Naive thymus-derived CD4-positive, alpha-beta T cell (primary cell): ENCODE results near the gene ATP4A. TPM values are rescaled to one million over a fixed set of nuclear protein-coding genes. Genes with fewer than 3 reads are reported as not detected.

Experiments
- ATAC-seq: fragments of 150-1000 bp; cut with Tn5 transposase; 2 replicates; pipeline ENCODE4 v1.10.0; 2021; ENCODE audit warnings: mild to moderate bottlenecking, moderate library complexity
- CTCF ChIA-PET: fragments of 350-600 bp; sonication (Branson Sonifier 250); formaldehyde crosslinking; loops from one replicate; lab custom pipeline; 2021; ENCODE audit warnings: antibody characterized with exemption; lab: Charles Lee
- POLR2A ChIA-PET: fragments of 350-600 bp; sonication (Branson Sonifier 250); formaldehyde crosslinking; loops from one replicate; lab custom pipeline; 2021; ENCODE audit warnings: antibody characterized with exemption, inconsistent platforms; lab: Charles Lee
- DNase-seq, 9 donors: peaks; one replicate each; pipeline versions ENCODE4 v3.0.0 to v3.0.0-alpha.2; 2020 to 2022; ENCODE audit warnings: mixed read lengths in 1 of 9
- H3K27ac ChIP-seq: one replicate; pipeline ENCODE4 v1.7.0; 2013; ENCODE audit warnings: mild to moderate bottlenecking, low read depth, low read length, moderate library complexity
- H3K27me3 ChIP-seq, 2 donors: one replicate each; pipeline ENCODE4 v1.7.0; 2013; ENCODE audit warnings: low read length in 2 of 2, mild to moderate bottlenecking in 2 of 2, moderate library complexity in 2 of 2; ENCODE audit not compliant: control insufficient read depth in 2 of 2, insufficient read depth in 2 of 2
- H3K36me3 ChIP-seq, 3 experiments: 1 replicate in 2 of 3; 2 replicates in 1 of 3; pipeline ENCODE4 v1.7.0; 2013; ENCODE audit warnings: low read length in 3 of 3, mild to moderate bottlenecking in 3 of 3, moderate library complexity in 1 of 3; ENCODE audit not compliant: insufficient read depth in 3 of 3, control insufficient read depth in 2 of 3
- H3K4me1 ChIP-seq, 2 donors: one replicate each; pipeline ENCODE4 v1.7.0; 2013; ENCODE audit warnings: low read length in 2 of 2, mild to moderate bottlenecking in 2 of 2, moderate library complexity in 1 of 2; ENCODE audit not compliant: control insufficient read depth in 2 of 2, insufficient read depth in 2 of 2
- H3K4me3 ChIP-seq: 2 replicates; pipeline ENCODE4 v1.7.0; 2013; ENCODE audit warnings: mild to moderate bottlenecking, low read length
- H3K9me3 ChIP-seq, 3 experiments: 1 replicate in 2 of 3; 2 replicates in 1 of 3; pipeline ENCODE4 v1.7.0; 2013; ENCODE audit warnings: low read length in 3 of 3; ENCODE audit not compliant: control insufficient read depth in 2 of 3
- H3K27ac Mint-ChIP-seq, 9 donors: one replicate each; pipeline ENCODE4 v1.8.0; 2020 to 2022; ENCODE audit warnings: mixed read lengths in 9 of 9, mild to moderate bottlenecking in 8 of 9, moderate library complexity in 5 of 9, inconsistent platforms in 2 of 9
- H3K27me3 Mint-ChIP-seq, 5 donors: one replicate each; pipeline ENCODE4 v1.8.0; 2021 to 2022; ENCODE audit warnings: mixed read lengths in 5 of 5, mild to moderate bottlenecking in 1 of 5
- H3K36me3 Mint-ChIP-seq, 5 donors: one replicate each; pipeline ENCODE4 v1.8.0; 2020 to 2022; ENCODE audit warnings: mixed read lengths in 5 of 5, mild to moderate bottlenecking in 3 of 5, inconsistent platforms in 1 of 5
- H3K4me1 Mint-ChIP-seq, 7 donors: one replicate each; pipeline ENCODE4 v1.8.0; 2020 to 2022; ENCODE audit warnings: mixed read lengths in 7 of 7, mild to moderate bottlenecking in 3 of 7, inconsistent platforms in 1 of 7
- H3K4me3 Mint-ChIP-seq, 10 donors: one replicate each; pipeline ENCODE4 v1.8.0; 2020 to 2022; ENCODE audit warnings: mild to moderate bottlenecking in 10 of 10, mixed read lengths in 10 of 10, moderate library complexity in 6 of 10, inconsistent platforms in 2 of 10
- H3K9me3 Mint-ChIP-seq, 11 donors: one replicate each; pipeline ENCODE4 v1.8.0; 2020 to 2022; ENCODE audit warnings: mixed read lengths in 11 of 11, mild to moderate bottlenecking in 4 of 11, inconsistent platforms in 1 of 11, moderate library complexity in 1 of 11
- intact Hi-C, 2 donors: fragments of 100-400 bp; cut with micrococcal nuclease; formaldehyde crosslinking; loops; one replicate each; pipeline ENCODE4 v1.15.1; 2023
- polyA plus RNA-seq, 2 donors: library from polyadenylated mRNA; unstranded; fragments of 300-500 nt; fragmentation: Illumina TruSeq; gene quantifications; one replicate each; pipeline ENCODE4 v1.2.3, GENCODE V29; 2021
- total RNA-seq, 6 experiments: library from RNA in 5 of 6; stranded (reverse) in 5 of 6; gene quantifications; 1 replicate in 5 of 6; 2 replicates in 1 of 6; pipeline ENCODE4 v1.2.3 and lab custom pipeline; 2021 to 2026

Gene ATP4A
- total and polyA plus RNA-seq, 7 experiments from 2014 or later = not detected

DNA sequence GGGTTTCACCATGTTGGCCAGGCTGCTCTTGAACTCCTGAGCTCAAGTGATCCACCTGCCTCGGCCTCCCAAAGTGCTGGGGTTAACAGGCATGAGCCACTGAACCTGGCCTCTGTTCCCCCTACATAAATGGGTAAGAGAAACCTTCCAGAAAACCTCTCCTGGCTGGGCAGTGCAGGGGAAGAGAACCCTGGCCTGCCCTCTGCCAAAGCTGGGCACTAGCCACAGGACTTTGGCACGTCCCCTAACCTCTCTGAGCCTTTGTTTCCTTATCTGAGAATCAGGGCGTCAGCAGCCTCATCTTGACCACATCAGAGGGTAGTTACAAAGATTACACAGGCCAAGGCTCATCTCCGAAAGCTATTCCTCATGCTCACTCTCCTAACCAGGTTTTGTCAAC, 37.6 kb downstream of the ATP4A start:
- no peaks in the 10 kb centered on the region for H3K9me3 Mint-ChIP-seq

DNA sequence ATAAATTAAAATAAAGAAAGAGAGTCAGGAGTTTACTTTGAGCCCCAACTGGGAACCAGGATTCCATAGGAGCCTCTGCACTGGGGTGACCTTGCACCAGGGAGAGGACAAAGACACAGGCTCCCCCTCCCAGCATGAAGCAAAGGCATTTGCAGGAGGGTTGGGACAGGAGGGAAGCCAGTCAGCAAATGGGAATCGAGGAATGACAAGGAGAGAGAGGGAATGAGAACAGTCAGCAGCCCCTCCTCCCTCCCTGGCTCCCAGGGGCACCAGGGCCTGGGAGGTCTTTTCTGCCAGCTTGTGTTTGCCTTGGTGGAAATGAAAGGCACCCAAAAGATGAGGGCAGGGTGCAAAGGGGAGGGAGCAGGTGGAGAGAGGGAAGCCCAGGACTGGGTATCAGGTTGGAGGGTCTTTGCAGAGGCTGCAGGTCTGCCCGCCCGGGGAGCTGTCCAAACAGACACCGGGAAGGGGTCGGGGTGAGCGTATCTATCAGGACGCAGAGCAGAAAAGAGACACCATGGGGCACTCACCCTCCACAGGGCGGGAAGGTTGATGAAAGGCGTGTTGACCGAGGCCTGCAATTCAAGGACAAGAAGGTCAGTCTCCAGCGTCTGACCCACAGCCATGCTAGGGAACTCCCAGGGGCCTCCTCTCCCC, 39.1 kb downstream of the ATP4A start:
- no peak for ATAC-seq
- H3K27ac Mint-ChIP-seq = no peak overlapping the region
- no peak overlapping the region for H3K4me3 Mint-ChIP-seq
- CTCF ChIA-PET = no interaction called here
- H3K36me3 ChIP-seq = no peaks in the 10 kb centered on the region
- H3K27me3 ChIP-seq = no peaks in the 10 kb centered on the region
- peaks cover 11 to 28% (median 25%) of the 10 kb centered on the region in 5 donors for H3K27me3 Mint-ChIP-seq
- H3K9me3 Mint-ChIP-seq = no peaks in the 10 kb centered on the region
- peaks cover 0 to 2% (median 0%) of the 10 kb centered on the region in 7 donors for H3K4me1 Mint-ChIP-seq
- no peaks in the 10 kb centered on the region for H3K4me1 ChIP-seq
- H3K36me3 Mint-ChIP-seq = no peaks in the 10 kb centered on the region
- POLR2A ChIA-PET = no interaction called here
- no peak overlapping the region for H3K27ac ChIP-seq
- no peak overlapping the region for H3K4me3 ChIP-seq
- no peaks in the 10 kb centered on the region for H3K9me3 ChIP-seq
- intact Hi-C loops = no loop called here
- no peak for DNase-seq

More for the DNA sequence above, 37.6 kb downstream of the ATP4A start:
- H3K4me3 ChIP-seq = no peak overlapping the region
- DNase-seq = no peak
- ChIA-PET POLR2A (no interaction called here), CTCF (no interaction called here)
- no peak overlapping the region for H3K27ac ChIP-seq
- no peak overlapping the region for H3K4me3 Mint-ChIP-seq
- H3K27ac Mint-ChIP-seq = no peak overlapping the region
- no peaks in the 10 kb centered on the region for H3K27me3 ChIP-seq
- intact Hi-C loops = no loop called here
- H3K4me1 ChIP-seq = no peaks in the 10 kb centered on the region
- ATAC-seq = no peak
- H3K9me3 ChIP-seq = no peaks in the 10 kb centered on the region
- peaks cover 15 to 32% (median 27%) of the 10 kb centered on the region in 5 donors for H3K27me3 Mint-ChIP-seq
- H3K4me1 Mint-ChIP-seq = no peaks in the 10 kb centered on the region
- no peaks in the 10 kb centered on the region for H3K36me3 Mint-ChIP-seq
- no peaks in the 10 kb centered on the region for H3K36me3 ChIP-seq

DNA sequence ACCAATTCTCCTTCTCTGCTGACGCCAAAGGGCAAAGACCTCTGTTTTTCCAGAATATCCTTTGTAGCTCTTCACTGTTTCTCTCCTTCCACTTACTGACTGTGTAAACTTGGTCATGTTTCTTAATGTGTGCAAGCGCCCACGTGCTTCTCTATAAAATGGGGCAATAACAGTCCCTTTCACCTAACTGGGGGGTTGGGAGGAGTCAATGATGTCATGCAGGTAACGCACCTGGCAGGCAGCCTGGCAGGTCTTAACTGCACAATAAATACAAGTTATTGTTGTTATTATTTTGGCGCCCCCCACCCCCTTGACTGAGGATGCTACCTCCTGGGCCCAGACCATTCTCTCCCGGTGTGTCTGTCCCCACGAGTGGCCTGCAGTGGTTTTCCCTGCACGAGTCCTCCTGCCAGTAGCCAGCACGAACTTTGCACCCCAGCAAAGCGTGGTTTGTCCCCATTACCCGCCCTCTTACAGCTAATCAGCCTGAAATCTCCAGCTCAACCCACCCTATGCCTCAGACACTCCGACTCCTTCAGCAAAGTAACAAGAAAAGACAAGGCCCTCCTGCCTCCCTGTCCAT, 40.6 kb downstream of the ATP4A start:
- H3K36me3 ChIP-seq = no peaks in the 10 kb centered on the region
- H3K27me3 Mint-ChIP-seq = peaks cover 5 to 18% (median 11%) of the 10 kb centered on the region in 5 donors
- DNase-seq (no peak), ATAC-seq (no peak)
- no peaks in the 10 kb centered on the region for H3K9me3 ChIP-seq
- no peak overlapping the region for H3K4me3 ChIP-seq
- H3K36me3 Mint-ChIP-seq = no peaks in the 10 kb centered on the region
- H3K4me1 Mint-ChIP-seq = peaks cover 0 to 2% (median 0%) of the 10 kb centered on the region in 7 donors
- no peaks in the 10 kb centered on the region for H3K4me1 ChIP-seq
- no peak overlapping the region for H3K27ac ChIP-seq
- no peak overlapping the region for H3K4me3 Mint-ChIP-seq
- ChIA-PET POLR2A (no interaction called here), CTCF (no interaction called here)
- no peaks in the 10 kb centered on the region for H3K9me3 Mint-ChIP-seq
- no peaks in the 10 kb centered on the region for H3K27me3 ChIP-seq
- intact Hi-C loops = no loop called here
- H3K27ac Mint-ChIP-seq = no peak overlapping the region

DNA sequence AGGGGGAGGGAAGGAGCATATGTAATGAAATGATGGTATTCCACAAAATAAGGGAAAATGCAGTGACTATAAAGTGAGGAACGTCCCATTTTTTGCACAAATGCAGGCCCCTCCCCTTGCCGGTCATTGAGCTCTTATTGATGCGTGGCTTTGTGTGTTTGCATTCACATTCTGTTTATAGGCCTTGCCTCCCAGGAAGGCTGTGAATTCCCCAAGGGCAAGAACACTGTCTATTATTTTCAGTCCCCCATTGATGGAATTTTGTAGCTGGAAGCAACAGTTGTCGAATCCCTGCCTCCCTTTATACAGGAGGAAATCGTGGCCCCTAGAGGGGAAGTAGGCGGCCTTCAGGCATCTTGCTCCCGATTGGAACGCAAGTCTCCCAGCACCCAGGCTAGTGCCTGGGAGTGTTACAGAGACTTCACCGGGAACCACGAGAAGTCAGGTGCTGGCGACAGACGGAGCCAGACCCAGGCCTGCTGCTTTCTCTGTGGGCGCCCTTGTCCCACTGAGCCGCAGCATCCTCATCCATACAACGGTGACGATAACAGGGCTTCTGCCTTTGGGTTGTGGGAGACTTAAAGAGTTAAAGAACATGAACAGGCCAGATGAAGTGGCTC, 42.2 kb downstream of the ATP4A start:
- CTCF ChIA-PET = interaction anchor here (0.6 to 1.4 kb wide), 2 partner anchors 11 to 17 kb away, joined by 6 to 7 read pairs; no protein-coding TSS in a partner anchor

DNA sequence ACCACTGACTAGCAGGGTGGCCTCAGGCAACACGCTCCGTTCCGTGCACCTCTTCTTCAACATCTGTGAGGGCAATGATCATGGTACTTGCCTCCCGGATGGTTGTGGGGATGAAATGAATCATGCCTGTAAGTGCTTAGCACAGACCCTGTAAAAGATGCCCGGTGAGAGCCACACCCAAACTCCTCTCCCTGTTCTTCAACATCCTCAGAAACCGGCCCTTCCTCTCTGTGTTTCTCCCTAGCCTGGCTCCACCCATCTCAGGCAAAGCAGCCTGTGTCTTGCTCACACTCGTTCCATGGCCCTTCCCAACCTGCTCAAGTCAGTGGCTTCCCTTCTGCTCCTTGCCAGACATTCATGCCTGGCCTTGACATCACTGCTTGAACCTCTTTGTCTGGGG, 44.2 kb downstream of the ATP4A start:
- peaks cover 0 to 5% (median 0%) of the 10 kb centered on the region in 7 donors for H3K4me1 Mint-ChIP-seq
- H3K36me3 ChIP-seq = no peaks in the 10 kb centered on the region
- no peak overlapping the region for H3K4me3 ChIP-seq
- DNase-seq = no peak
- no peaks in the 10 kb centered on the region for H3K36me3 Mint-ChIP-seq
- peaks cover 0 to 15% (median 10%) of the 10 kb centered on the region in 5 donors for H3K27me3 Mint-ChIP-seq
- no peaks in the 10 kb centered on the region for H3K27me3 ChIP-seq
- ChIA-PET POLR2A (no interaction called here), CTCF (no interaction called here)
- no peaks in the 10 kb centered on the region for H3K4me1 ChIP-seq
- no peak overlapping the region for H3K4me3 Mint-ChIP-seq
- H3K27ac Mint-ChIP-seq = no peak overlapping the region
- intact Hi-C loops = no loop called here
- H3K9me3 ChIP-seq = no peaks in the 10 kb centered on the region
- H3K9me3 Mint-ChIP-seq = no peaks in the 10 kb centered on the region
- H3K27ac ChIP-seq = no peak overlapping the region
- no peak for ATAC-seq

More for the DNA sequence above, 42.2 kb downstream of the ATP4A start:
- peaks cover 0 to 2% (median 0%) of the 10 kb centered on the region in 7 donors for H3K4me1 Mint-ChIP-seq
- no peak for ATAC-seq
- H3K4me3 ChIP-seq = no peak overlapping the region
- H3K36me3 Mint-ChIP-seq = no peaks in the 10 kb centered on the region
- no peaks in the 10 kb centered on the region for H3K9me3 ChIP-seq
- no peak overlapping the region for H3K4me3 Mint-ChIP-seq
- intact Hi-C loops = no loop called here
- POLR2A ChIA-PET = no interaction called here
- H3K9me3 Mint-ChIP-seq = no peaks in the 10 kb centered on the region
- H3K36me3 ChIP-seq = no peaks in the 10 kb centered on the region
- no peak overlapping the region for H3K27ac ChIP-seq
- no peak overlapping the region for H3K27ac Mint-ChIP-seq
- H3K27me3 Mint-ChIP-seq = peaks cover 0 to 13% (median 7%) of the 10 kb centered on the region in 5 donors
- H3K4me1 ChIP-seq = no peaks in the 10 kb centered on the region
- no peak for DNase-seq
- no peaks in the 10 kb centered on the region for H3K27me3 ChIP-seq

DNA sequence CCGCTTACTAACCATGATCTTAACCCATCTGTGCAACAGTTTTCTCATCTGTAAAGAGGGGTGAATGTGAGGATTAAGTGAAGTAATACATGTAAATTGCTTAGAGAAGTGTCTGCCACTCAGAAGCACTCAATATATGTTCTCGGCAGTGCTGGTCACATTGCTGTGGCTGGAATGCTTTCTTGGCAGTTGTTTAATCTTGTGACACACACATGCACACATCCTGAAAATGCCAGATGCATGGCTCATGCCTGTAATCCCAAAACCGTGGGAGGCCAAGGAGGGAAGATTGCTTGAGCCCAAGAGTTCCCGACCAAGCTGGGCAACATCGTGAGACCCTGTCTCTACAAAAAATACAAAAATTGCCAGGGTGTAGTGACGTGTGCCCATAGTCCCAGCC, 45.1 kb downstream of the ATP4A start:
- CTCF ChIA-PET = interaction anchor here (0.8 kb wide), 1 partner anchor 20 kb away, joined by 3 read pairs; no protein-coding TSS in a partner anchor
- no peak overlapping the region for H3K27ac Mint-ChIP-seq
- Histone ChIP-seq H3K27me3 (no peaks in the 10 kb centered on the region), H3K27ac (no peak overlapping the region), H3K9me3 (no peaks in the 10 kb centered on the region), H3K4me1 (no peaks in the 10 kb centered on the region), H3K4me3 (no peak overlapping the region), H3K36me3 (no peaks in the 10 kb centered on the region)
- peaks cover 0 to 5% (median 0%) of the 10 kb centered on the region in 7 donors for H3K4me1 Mint-ChIP-seq
- H3K9me3 Mint-ChIP-seq = no peaks in the 10 kb centered on the region
- peaks cover 0 to 17% (median 12%) of the 10 kb centered on the region in 5 donors for H3K27me3 Mint-ChIP-seq
- no peak overlapping the region for H3K4me3 Mint-ChIP-seq
- POLR2A ChIA-PET = no interaction called here
- no peak for DNase-seq
- H3K36me3 Mint-ChIP-seq = no peaks in the 10 kb centered on the region
- no peak for ATAC-seq
- intact Hi-C loops = no loop called here
